ENCODE measurements around the gene PIP4P1.

PIP4P1 gene

DNA sequence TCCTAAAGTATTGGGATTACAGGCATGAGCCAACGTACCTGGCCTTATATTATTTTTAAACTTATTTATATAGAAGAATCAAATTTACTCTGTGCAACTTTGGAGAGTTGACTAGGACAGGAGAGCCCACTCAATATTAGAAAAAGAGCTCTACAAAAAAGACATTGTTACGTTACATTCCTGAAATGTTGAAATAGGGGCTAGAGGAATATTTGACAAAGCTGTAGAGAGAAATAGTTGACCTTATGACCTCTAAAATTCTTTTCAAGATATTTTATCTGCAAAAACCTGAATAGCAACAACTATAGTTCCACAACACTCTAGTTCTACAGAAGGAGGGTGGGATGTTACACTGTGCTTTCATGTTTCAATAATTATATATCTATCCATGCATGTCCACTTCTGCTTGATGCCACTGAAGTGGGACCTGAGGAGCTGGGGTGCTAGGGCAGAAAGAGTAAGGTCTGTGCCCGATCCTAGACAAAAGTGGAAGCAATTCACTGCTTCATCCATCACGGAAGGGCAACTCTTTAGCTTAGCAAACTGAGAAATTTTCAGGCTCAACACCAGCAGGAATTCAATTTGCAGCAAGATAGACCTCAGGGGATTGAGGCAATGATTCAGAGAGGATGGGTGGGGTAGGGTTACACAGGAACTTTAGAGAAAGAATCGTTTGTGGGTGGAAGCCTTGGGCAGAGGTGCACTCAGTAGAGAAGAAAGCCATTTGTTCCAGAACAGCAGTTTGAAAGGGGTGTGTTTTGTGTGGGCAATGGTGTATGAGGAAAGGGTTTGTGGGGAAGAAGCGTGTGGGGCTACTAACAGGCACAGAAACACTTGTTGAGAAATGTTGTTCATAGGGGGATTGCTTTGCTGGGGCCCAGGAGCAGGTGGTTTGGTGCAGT is 28.1 kb upstream of the PIP4P1 start:
- no peak overlapping the region for H3K4me3 ChIP-seq (ENCODE audit: low read length)

DNA sequence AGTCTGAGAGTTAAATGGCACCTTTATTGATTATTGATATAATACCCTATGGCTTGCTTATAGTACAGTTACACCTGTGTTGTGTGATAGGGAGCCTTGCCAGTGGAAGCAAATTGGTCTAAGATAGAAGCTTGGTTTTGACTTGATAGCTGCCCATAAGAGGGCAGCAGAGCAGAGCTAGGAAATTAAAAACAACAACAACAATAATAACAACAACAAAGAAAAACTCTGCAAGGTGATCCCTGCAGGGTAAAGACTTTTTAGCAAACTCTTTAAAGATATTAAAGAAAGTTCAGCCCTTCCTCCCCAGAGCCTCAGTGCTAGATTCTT is 26.1 kb upstream of the PIP4P1 start:
- TF ChIP-seq ZNF274 (IDR thresholded peaks at IDR 0.05; ENCODE audit: low read depth, low read length) = no peak
- no peak overlapping the region for H3K4me3 ChIP-seq (ENCODE audit: low read length)

More for the DNA sequence above, 28.1 kb upstream of the PIP4P1 start:
- no peak for TF ChIP-seq ZNF274 (IDR thresholded peaks at IDR 0.05; ENCODE audit: low read depth, low read length)

DNA sequence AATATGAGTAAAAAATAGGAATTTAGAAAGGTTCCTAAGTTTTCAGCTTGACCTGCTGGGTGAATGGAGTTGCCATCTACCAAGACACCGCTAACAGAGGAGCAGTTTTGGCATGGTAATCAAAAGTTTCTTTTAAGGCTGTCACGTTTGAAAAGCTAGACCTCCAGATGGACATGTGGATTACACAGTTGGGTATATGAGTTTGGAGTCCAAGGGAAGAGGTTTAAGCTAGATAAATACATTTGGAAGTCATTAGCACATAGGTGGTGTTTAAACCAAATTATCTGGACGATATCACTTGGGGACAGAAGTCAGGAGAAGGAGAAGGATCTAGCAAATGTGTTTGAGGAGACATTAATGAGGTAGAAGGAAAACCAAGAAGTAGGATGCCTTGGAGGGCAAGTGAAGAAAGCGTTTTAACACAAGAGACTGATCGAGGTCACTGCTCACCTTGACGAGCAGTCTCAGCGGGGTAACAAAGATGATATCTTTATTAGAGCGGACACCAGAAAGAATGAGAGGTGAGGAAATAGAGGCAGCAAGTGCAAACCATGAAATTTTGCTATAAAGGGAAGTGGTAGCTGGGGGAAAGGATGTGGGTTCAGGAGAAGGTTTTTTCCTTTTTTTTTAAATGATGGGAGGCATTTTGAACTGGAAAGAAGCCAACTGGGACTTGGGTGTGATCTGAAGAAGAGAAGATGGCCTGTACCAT is 25.6 kb upstream of the PIP4P1 start:
- TF ChIP-seq ZNF274 (IDR thresholded peaks at IDR 0.05; ENCODE audit: low read depth, low read length) = no peak
- H3K4me3 ChIP-seq (ENCODE audit: low read length) = no peak overlapping the region

DNA sequence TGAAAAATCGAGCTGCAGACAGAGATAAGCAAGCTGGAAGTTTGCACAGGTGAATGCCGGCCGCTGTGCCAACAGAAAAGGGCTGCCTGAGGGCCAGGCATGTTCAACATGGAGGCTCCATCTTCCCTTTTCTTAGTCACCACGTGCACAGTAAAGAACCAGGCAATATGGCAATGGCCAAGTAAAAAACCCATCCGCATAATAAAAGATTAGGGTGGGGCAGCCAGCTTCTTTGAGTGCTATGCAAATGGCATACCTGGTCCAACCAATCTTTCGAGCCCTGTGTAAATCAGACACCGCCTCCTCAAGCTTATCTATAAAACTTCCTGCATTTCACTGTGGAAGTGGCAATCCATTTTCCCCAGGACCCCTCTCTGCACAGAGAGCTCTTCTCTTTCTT is 24.7 kb upstream of the PIP4P1 start:
- H3K4me3 ChIP-seq (ENCODE audit: low read length) = no peak overlapping the region
- no peak for TF ChIP-seq ZNF274 (IDR thresholded peaks at IDR 0.05; ENCODE audit: low read depth, low read length)

DNA sequence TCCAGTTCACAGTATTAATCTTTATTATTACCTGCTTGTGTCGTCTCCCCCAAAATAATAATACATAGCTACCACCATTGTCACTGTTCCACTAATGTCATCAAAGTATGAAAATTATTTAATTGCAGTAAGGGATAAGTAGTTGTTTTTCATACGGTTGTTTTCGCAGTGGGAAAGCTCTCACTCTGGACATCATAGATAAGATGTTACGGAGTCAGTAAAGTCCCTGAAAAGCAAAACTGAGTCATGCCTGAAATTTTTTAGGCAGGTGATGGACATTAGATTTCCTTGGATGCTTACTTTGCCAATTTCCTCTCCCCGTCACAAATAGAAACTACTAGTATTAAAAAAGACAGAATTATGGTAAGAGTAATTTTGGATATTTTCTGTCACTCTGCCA is 21.1 kb upstream of the PIP4P1 start:
- TF ChIP-seq ZNF274 (IDR thresholded peaks at IDR 0.05; ENCODE audit: low read depth, low read length) = no peak
- no peak overlapping the region for H3K4me3 ChIP-seq (ENCODE audit: low read length)

DNA sequence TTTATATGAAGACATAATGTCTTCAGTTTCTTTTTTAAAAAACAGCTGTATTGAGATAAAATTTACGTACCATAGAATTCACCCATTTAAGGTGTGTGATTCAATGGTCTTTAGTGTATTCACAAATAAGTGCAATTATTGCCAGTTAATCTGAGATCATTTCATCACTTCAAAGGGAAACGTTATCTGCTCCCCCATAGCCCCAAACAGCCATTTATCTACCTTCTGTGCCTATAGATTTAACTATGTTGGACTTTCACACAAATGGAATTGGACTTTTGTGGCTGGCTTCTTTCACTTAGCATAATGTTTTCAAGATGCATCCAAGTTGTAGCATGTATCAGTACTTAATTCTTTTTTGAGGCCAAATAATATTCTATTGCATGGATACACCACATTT is 17.7 kb upstream of the PIP4P1 start:
- no peak overlapping the region for H3K4me3 ChIP-seq (ENCODE audit: low read length)
- TF ChIP-seq ZNF274 (IDR thresholded peaks at IDR 0.05; ENCODE audit: low read depth, low read length) = no peak

DNA sequence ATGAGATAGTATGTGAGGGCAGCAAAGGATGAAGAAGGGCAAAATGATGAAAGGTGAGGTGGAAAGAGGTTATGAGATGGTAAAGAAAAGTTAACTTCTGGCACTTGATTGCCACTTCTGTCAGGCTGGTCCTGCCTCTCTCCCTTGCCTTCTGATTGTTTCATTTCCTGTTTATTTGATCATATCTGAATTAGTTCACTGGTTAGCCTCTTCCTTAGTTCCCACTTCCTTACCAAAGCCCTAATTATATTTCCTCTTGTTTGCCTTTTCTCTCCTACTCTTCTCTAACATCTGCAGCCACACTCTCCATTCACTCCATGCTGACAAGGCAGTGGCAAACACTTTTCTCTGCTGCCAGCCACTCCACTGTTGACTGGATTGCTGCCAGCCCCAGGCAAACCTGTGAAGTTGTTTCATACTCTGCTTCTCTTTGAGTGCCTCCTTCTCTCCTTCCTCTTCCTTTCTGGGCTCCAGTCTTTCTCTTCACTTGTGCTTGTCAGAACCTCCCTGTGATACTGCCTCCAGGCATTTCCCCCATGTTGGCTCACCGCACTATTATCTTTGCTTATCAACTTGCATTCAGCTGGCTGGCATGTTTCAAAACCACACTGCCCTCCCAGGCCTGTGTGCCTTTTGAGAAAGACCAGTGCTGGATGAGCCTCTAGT is 16.1 kb upstream of the PIP4P1 start:
- no peak overlapping the region for H3K4me3 ChIP-seq (ENCODE audit: low read length)
- no peak for TF ChIP-seq ZNF274 (IDR thresholded peaks at IDR 0.05; ENCODE audit: low read depth, low read length)

DNA sequence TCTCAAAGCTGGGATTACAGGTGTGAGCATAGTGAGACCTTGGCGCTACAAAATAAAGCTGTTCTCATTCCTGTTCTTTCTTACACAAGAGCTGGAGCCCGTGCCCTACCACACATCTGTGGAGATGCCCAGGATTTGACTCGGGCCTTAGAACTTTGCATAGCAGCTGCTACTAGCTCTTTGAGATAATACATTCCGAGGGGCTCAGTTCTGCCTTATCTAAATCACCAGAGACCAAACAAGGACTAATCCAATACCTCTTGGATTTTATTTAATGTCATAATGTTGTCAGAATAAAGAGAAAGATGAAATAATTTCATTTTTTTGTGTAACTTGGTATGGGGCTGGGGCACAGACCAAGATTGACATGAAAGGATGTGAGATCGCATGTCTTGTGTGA is 15.5 kb upstream of the PIP4P1 start:
- H3K4me3 ChIP-seq (ENCODE audit: low read length) = no peak overlapping the region
- TF ChIP-seq ZNF274 (IDR thresholded peaks at IDR 0.05; ENCODE audit: low read depth, low read length) = no peak

DNA sequence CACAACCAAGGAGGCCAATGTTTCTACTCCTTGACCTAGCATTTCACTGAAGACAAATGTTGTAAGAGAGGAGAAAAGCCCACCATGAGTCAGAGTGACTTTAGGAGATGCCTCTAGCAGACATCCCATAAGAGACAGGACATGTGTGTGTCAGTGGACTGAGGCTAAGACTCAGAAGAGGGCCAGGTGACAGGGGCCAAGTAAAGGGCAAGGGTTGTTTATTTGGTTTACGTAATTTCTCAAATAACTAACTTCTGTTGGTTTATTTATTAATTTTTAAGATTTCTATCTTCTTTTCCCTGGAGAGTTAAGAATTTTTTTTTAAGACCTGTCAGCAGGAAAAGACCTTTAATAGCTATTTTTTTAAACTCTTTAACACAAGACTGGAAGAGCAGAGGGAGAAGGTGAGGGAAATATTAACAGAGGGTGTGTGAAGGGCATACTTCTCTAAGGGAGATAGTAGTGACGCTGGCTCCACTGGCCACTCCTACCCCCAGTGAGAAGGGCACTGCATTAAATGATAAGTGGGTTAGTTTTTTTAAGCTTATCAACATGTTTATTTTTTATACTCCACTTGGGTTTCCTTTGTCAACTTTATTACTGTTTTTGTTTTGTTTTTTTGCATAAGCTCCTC is 11.4 kb upstream of the PIP4P1 start:
- no peak overlapping the region for H3K4me3 ChIP-seq (ENCODE audit: low read length)
- no peak for TF ChIP-seq ZNF274 (IDR thresholded peaks at IDR 0.05; ENCODE audit: low read depth, low read length)

DNA sequence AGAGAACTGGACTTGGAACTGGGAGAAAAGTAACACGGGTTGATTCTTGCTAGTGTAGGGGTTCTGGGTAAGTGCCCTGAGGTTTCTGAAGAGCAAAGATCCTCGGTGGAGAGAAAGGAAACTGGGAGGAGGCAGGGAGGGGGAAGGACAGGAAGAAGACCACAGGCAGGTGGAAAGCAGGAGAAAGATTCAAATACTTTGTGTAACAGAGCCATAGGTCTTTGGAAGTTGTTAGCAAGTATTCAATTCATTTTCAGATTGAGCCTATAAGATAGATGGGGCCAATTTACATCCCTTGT is 9.3 kb upstream of the PIP4P1 start:
- H3K4me3 ChIP-seq (ENCODE audit: low read length) = peak overlapping the region; percentile 79
- no peak for TF ChIP-seq ZNF274 (IDR thresholded peaks at IDR 0.05; ENCODE audit: low read depth, low read length)

DNA sequence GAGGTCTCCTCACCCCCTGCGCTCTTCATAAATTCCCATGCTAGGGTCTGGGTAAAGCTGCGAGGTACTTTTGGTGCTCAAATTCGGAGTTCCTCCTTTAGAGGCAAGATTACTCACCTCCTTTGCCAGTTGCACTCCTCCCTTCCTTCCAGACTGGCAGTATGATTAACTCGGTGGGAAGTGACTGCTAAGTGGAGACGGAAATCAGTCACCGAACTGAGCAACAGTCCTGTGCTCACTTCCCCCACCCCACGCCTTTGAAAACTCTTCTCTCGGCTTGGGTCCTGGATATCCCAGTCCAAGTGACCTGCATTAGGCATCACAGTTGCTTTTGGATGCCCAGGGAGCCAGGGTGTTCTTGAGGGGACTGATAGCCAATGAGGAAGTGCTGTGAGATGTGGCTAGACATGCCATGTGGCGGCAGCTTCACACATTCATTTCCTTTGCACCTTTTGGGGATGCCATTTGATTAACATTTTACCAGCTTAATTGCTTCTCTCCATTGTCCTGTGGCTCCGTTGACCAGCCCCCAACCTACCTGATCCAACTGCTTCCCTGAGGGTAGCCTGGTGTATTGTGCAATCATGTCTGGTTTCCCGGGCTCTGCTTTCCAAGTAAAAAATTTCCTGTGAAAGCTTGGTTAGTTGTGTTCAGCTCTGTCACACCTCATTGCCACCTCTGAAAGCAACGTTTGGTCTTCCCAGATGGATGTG is 8.8 kb upstream of the PIP4P1 start:
- no peak for TF ChIP-seq ZNF274 (IDR thresholded peaks at IDR 0.05; ENCODE audit: low read depth, low read length)
- H3K4me3 ChIP-seq (ENCODE audit: low read length) = peak overlapping the region; percentile 79

DNA sequence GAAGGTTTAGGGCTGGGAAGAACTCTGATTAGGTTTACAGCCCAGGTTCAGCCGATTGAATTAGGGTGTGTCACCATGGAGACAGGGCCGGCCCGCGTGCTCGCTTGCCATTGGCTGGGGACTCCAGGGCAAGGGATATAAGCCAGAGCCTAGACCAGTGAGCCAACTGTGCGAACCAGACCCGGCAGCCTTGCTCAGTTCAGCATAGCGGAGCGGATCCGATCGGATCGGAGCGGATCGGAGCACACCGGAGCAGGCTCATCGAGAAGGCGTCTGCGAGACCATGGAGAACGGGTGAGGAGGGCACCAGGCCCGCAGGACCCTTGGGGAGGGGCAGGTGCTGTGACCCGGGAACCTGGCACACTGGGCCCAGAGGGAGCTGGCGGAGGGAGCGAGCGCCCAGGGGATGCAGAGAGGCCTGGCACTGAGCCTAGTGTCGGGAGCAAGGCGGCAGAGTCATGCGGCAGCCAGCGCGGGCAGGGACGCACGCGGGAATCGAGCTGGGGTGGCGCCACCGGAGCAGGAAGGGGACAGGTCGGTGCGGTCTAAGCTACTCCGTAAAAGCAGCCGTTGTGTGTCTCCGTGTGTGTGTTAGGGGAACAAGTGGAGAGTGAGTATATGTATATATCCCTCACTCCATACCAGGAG is 8.1 kb upstream of the PIP4P1 start, which contains the start of gene PNP:
TSS of gene PNP (plus strand) at position 165 of the 648 bp plus-strand sequence. CDS start at position 284, 119 bp downstream.
- H3K4me3 ChIP-seq (ENCODE audit: low read length) = peak within 1 kb of the TSS; percentile 79
- TF ChIP-seq ZNF274 (IDR thresholded peaks at IDR 0.05; ENCODE audit: low read depth, low read length) = no peak

DNA sequence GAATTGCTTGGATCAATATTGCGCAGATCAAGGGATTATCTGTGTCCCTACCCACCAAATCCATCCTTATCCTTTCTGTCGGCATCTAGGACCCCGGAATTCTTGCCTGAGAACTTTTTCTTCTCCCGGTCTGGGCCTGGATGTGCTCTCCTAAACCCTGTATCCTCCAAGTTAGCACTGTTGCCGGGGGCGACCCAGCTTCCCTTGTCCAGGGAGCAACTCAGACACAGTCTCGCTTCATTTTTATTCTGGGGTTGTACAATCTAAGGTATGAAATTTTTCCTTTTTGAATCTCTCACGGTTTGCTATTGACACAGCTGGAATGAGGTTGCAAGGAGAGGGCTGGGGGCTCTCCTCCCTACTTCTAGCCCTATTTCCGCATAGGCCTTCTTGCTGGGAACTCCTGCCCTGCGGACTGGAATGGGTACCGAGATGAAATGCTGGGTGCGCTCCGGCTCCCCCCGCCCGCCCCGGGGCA is 7.6 kb upstream of the PIP4P1 start:
- no peak for TF ChIP-seq ZNF274 (IDR thresholded peaks at IDR 0.05; ENCODE audit: low read depth, low read length)
- peak overlapping the region; percentile 79; the same call in 1 of the 2 replicates for H3K4me3 ChIP-seq (ENCODE audit: low read length)

Data from GM08714 (cell line).